Measurements from ENCODE around the gene ABHD4. TPM values are rescaled to one million over a fixed set of nuclear protein-coding genes. Genes with fewer than 3 reads are reported as not detected.

ABHD4 gene
- total and polyA plus RNA-seq, 10 of the 15 experiments (the other 5 are each of a cell fraction or from before 2014, with no cell fraction given) = 5.4 to 28.7 (median 10.8) TPM

- H3K9ac ChIP-seq (ENCODE audit: control insufficient read depth, insufficient read depth, low read length) = peak overlapping the region; percentile 90
- TF ChIP-seq TCF3 (IDR thresholded peaks at IDR 0.05; ENCODE audit: borderline replicate concordance, insufficient read depth, low read depth, low read length) (0 out of 2 replicates have a peak, but pooled peaks have one; percentile 1), FOXM1 (IDR thresholded peaks at IDR 0.05; ENCODE audit: low read depth, low read length) (no peak), BACH1 (IDR thresholded peaks at IDR 0.05; ENCODE audit: borderline replicate concordance) (peak; percentile 7; the same call in 1 of the 2 replicates), MLLT1 (IDR thresholded peaks at IDR 0.05) (no peak; the same call in 1 of the 2 replicates), BMI1 (IDR thresholded peaks at IDR 0.05; ENCODE audit: borderline replicate concordance) (peak; percentile 8; the same call in 1 of the 2 replicates), NR2F1 (conservative IDR thresholded peaks at IDR 0.05) (no peak), KLF5 (IDR thresholded peaks at IDR 0.05; ENCODE audit: partially characterized antibody) (peak; percentile 1)
- in situ Hi-C loops (cut with MboI) = no loop called here
Measured at GRCh38 chr14:22557846-22558220, 40.3 kb upstream of the ABHD4 start.

More at GRCh38 chr14:22557846-22558220, 40.3 kb upstream of the ABHD4 start:
- Histone ChIP-seq H3K4me2 (ENCODE audit: control insufficient read depth, insufficient read depth) (peak overlapping the region; percentile 32), H3K36me3 (ENCODE audit: control insufficient read depth in 2 of 2, insufficient read depth in 2 of 2, low read length in 1 of 2) (peaks cover under 1 to 2% of the 10 kb centered on the region in 2 experiments; a peak in 3 of 4 replicates), H3K9me3 (replicated peaks; ENCODE audit: control insufficient read depth, insufficient read depth, low read length) (no peaks in the 10 kb centered on the region), H3K79me2 (ENCODE audit: control insufficient read depth, insufficient read depth, low read length) (peaks cover 9% of the 10 kb centered on the region), H3K4me1 (ENCODE audit: control insufficient read depth, insufficient read depth, low read length) (peaks cover 75% of the 10 kb centered on the region), H3K4me3 (no peak overlapping the region; the same call in 1 of the 2 replicates), H4K20me1 (ENCODE audit: control insufficient read depth, insufficient read depth) (no peaks in the 10 kb centered on the region), H2AFZ (ENCODE audit: control insufficient read depth, low read depth, low read length) (no peak overlapping the region; the same call in 1 of the 2 replicates), H3K27me3 (replicated peaks in 1 of 2; ENCODE audit: control insufficient read depth in 2 of 2, insufficient read depth in 2 of 2, low read length in 1 of 2) (no peaks in the 10 kb centered on the region), H3K27ac (ENCODE audit: control insufficient read depth, insufficient read depth) (peak overlapping the region; percentile 100)
- WGBS (ENCODE audit: insufficient coverage, insufficient replicate concordance, low lambda C conversion rate, missing lambda C conversion rate) = 93% methylated on average over 1 of the region's 1 CpG
- ChIA-PET SMC1A (ENCODE audit: uncharacterized antibody, unreplicated experiment) (interaction anchor here (0.7 to 4.9 kb wide), 12 partner anchors 8 to 259 kb away, joined by 3 to 134 read pairs (median 4); no protein-coding TSS in a partner anchor), POLR2A (interaction anchor here (0.6 to 7.7 kb wide), 4 partner anchors 11 to 174 kb away, joined by 3 to 74 read pairs (median 9); no protein-coding TSS in a partner anchor), CTCF (interaction anchor here (0.6 to 4.9 kb wide), 29 partner anchors 12 to 299 kb away, joined by 3 to 189 read pairs (median 4); partner anchors contain the start of gene DAD1), RAD21 (ENCODE audit: unreplicated experiment) (interaction anchor here (0.7 to 1.3 kb wide), 17 partner anchors 9 to 238 kb away, joined by 3 to 51 read pairs (median 4); partner anchors contain the start of genes DAD1 and OXA1L)
- ATAC-seq (no peak), FAIRE-seq (no peak), DNase-seq (ENCODE audit: low read depth, low spot score) (no peak)
- no TSS peak for BruUV-seq (replicated peaks)
- intact Hi-C loops (cut with micrococcal nuclease; ENCODE audit: unreplicated experiment) = loop anchor here (1.0 to 5.0 kb wide), 6 partner anchors 7 to 294 kb away; no protein-coding TSS in a partner anchor
